Measurements from ENCODE around the gene TMCO4. TPM values are rescaled to one million over a fixed set of nuclear protein-coding genes. Genes with fewer than 3 reads are reported as not detected.

The TMCO4 gene
- total and polyA plus RNA-seq, 2 of the 4 experiments (the other 2 are of a cell fraction) = 7.3 to 8.6 TPM

- Histone ChIP-seq H3K4me3 (ENCODE audit: insufficient read depth, low read depth, low read length) (no peak overlapping the region), H2BK15ac (ENCODE audit: low read depth, low read length) (no peak overlapping the region), H4K91ac (ENCODE audit: insufficient read depth, low read depth, low read length) (no peak overlapping the region), H3K27ac (ENCODE audit: insufficient read depth, low read length) (no peak overlapping the region), H2BK5ac (ENCODE audit: low read depth, low read length, poor library complexity, severe bottlenecking) (no peak overlapping the region), H3K9ac (ENCODE audit: low read depth, low read length) (no peak overlapping the region), H2BK20ac (ENCODE audit: low read depth, low read length) (no peak overlapping the region), H4K5ac (ENCODE audit: low read depth, low read length) (no peak overlapping the region), H2AK9ac (replicated peaks; ENCODE audit: low read depth, low read length, poor library complexity) (no peak overlapping the region), H3K4me1 (ENCODE audit: control insufficient read depth, insufficient read depth, low read length) (peaks cover 1% of the 10 kb centered on the region; the same call in 1 of the 2 replicates), H2AK5ac (ENCODE audit: low read depth, low read length) (no peak overlapping the region), H2AFZ (replicated peaks; ENCODE audit: low read length, poor library complexity) (no peak overlapping the region), H3K18ac (ENCODE audit: low read depth, low read length) (no peak overlapping the region), H3K36me3 (ENCODE audit: control insufficient read depth, insufficient read depth, low read length) (peaks cover 12% of the 10 kb centered on the region; the same call in 1 of the 2 replicates), H2BK120ac (ENCODE audit: low read depth, low read length) (no peak overlapping the region), H4K20me1 (ENCODE audit: insufficient read depth, low read length) (0 out of 2 replicates have a peak, but pooled peaks cover 7% of the 10 kb centered on the region), H3K4ac (ENCODE audit: low read depth, low read length) (no peak overlapping the region), H3K9me1 (ENCODE audit: insufficient read depth, low read length) (peaks cover 6% of the 10 kb centered on the region), H3K4me2 (ENCODE audit: low read depth, low read length) (no peak overlapping the region), H4K8ac (ENCODE audit: low read depth in 2 of 2, low read length in 2 of 2) (no peak overlapping the region), H3K56ac (ENCODE audit: extremely low read depth, insufficient read depth, low read length) (no peak overlapping the region), H3K23ac (ENCODE audit: low read depth, low read length) (no peak overlapping the region), H3K9me3 (ENCODE audit: control insufficient read depth, insufficient read depth, low read length) (no peaks in the 10 kb centered on the region), H3K27me3 (ENCODE audit: control insufficient read depth, insufficient read depth, low read length) (peaks cover 41% of the 10 kb centered on the region), H3K14ac (replicated peaks; ENCODE audit: low read depth, low read length) (no peak overlapping the region), H3K79me1 (ENCODE audit: low read depth in 1 of 2, low read length in 2 of 2) (0 out of 4 replicates have a peak, but pooled peaks cover 0 to 2% of the 10 kb centered on the region in 2 experiments)
- DNase-seq = no peak
- WGBS, 2 experiments (ENCODE audit: extremely low coverage in 2 of 2, insufficient read length in 1 of 2) = no CpG with 5 or more reads among the region's 3 CpGs
- BruUV-seq (replicated peaks) = no TSS peak
- in situ Hi-C loops (cut with MboI; ENCODE audit: low sequenced_read_pairs) = no loop called here
- no peak for ATAC-seq (ENCODE audit: low read depth)
- intact Hi-C loops (cut with micrococcal nuclease) = loop anchor here (5.0 to 10.0 kb wide), 2 partner anchors 222 to 490 kb away; partner anchors contain the start of gene OTUD3
- TF ChIP-seq POLR2A (IDR thresholded peaks at IDR 0.05; ENCODE audit: low read depth, low read length) = no peak
- no peak for TF ChIP-seq MAZ (IDR thresholded peaks at IDR 0.05; ENCODE audit: borderline replicate concordance, low read depth, low read length)
- TF ChIP-seq FOS (IDR thresholded peaks at IDR 0.05; ENCODE audit: low read depth, low read length) = no peak
- no peak for TF ChIP-seq RFX5 (IDR thresholded peaks at IDR 0.05; ENCODE audit: low read depth, low read length)
- TF ChIP-seq, protein P1, sequence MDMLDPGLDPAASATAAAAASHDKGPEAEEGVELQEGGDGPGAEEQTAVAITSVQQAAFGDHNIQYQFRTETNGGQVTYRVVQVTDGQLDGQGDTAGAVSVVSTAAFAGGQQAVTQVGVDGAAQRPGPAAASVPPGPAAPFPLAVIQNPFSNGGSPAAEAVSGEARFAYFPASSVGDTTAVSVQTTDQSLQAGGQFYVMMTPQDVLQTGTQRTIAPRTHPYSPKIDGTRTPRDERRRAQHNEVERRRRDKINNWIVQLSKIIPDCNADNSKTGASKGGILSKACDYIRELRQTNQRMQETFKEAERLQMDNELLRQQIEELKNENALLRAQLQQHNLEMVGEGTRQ (IDR thresholded peaks at IDR 0.05; ENCODE audit: low read depth, low read length) = no peak
- TF ChIP-seq RCOR1 (IDR thresholded peaks at IDR 0.05; ENCODE audit: insufficient replicate concordance, low read length) = no peak
- no peak for TF ChIP-seq RAD21 (IDR thresholded peaks at IDR 0.05; ENCODE audit: low read length)
- dilution Hi-C loops (cut with HindIII; ENCODE audit: low sequenced_read_pairs, unreplicated experiment) = no loop called here
- ChIA-PET POLR2A (ENCODE audit: unreplicated experiment) (no interaction called here), CTCF (interaction anchor here (0.6 to 2.5 kb wide), 7 partner anchors 9 to 43 kb away, joined by 3 to 27 read pairs (median 4); no protein-coding TSS in a partner anchor)
Measured at GRCh38 chr1:19662313-19662712, 137.4 kb downstream of the TMCO4 start.
